DMS114 treated with DMSO at 0.1 percent for 48 hours (cell line): ENCODE data around the gene COL1A1.

Experiments used
- DNase-seq: peaks from one replicate; lab custom pipeline; 2025; ENCODE audit not compliant: unreplicated experiment; lab: John Stamatoyannopoulos, UW

The COL1A1 gene

GRCh38 chr17:50157891-50158290 is 43.5 kb downstream of the COL1A1 start:
- no peak for DNase-seq

- no peak for DNase-seq
Measured at GRCh38 chr17:50155115-50155819, 46.2 kb downstream of the COL1A1 start.

- DNase-seq, result no peak
Measured at GRCh38 chr17:50154604-50155003, 46.8 kb downstream of the COL1A1 start.

- no peak for DNase-seq
Measured at GRCh38 chr17:50153650-50154575, 47.5 kb downstream of the COL1A1 start.

GRCh38 chr17:50152736-50153135 is 48.7 kb downstream of the COL1A1 start:
- no peak for DNase-seq

GRCh38 chr17:50151937-50152547 is 49.4 kb downstream of the COL1A1 start:
- peak; percentile 86 for DNase-seq

- peak; percentile 77 for DNase-seq
Measured at GRCh38 chr17:50151041-50151936, 50.1 kb downstream of the COL1A1 start.

GRCh38 chr17:50150354-50151040 is 50.9 kb downstream of the COL1A1 start, which contains the start of gene PPP1R9B:
TSS of gene PPP1R9B (minus strand) at chr17:50150677. CDS start at chr17:50150513, 164 bp downstream.
- DNase-seq, result no peak

GRCh38 chr17:50149417-50150353 is 51.7 kb downstream of the COL1A1 start:
- no peak for DNase-seq

GRCh38 chr17:50149091-50149416 is 52.4 kb downstream of the COL1A1 start:
- no peak for DNase-seq

- DNase-seq, result no peak
Measured at GRCh38 chr17:50148226-50149090, 53.0 kb downstream of the COL1A1 start.

GRCh38 chr17:50147841-50148225 is 53.6 kb downstream of the COL1A1 start:
- DNase-seq, result no peak

GRCh38 chr17:50146927-50147665 is 54.3 kb downstream of the COL1A1 start:
- no peak for DNase-seq

- no peak for DNase-seq
Measured at GRCh38 chr17:50146230-50146926, 55.1 kb downstream of the COL1A1 start.

- no peak for DNase-seq
Measured at GRCh38 chr17:50145532-50146229, 55.8 kb downstream of the COL1A1 start.

- no peak for DNase-seq
Measured at GRCh38 chr17:50144845-50145531, 56.4 kb downstream of the COL1A1 start.
